Stimulated activated CD4-positive, alpha-beta T cell treated with anti-CD3 and anti-CD28 coated beads, Interleukin-2, amount 100 ng/mL, for 4 hours (primary cell): Measurements from ENCODE around the gene ZNF836.

Source experiments
- DNase-seq: peaks from one replicate; pipeline ENCODE4 v3.0.0-alpha.2; 2020; ENCODE audit warnings: low read depth

Gene ZNF836

GRCh38 chr19:52188822-52189734 is 17.7 kb upstream of the ZNF836 start:
- DNase-seq, result no peak

- DNase-seq, result no peak
Measured at GRCh38 chr19:52187407-52187806, 16.0 kb upstream of the ZNF836 start.

- no peak for DNase-seq
Measured at GRCh38 chr19:52176574-52176973, 5.2 kb upstream of the ZNF836 start.

- no peak for DNase-seq
Measured at GRCh38 chr19:52172347-52172746, 926 bp upstream of the ZNF836 start.

GRCh38 chr19:52170863-52171320 is 529 bp downstream of the ZNF836 start:
- no peak for DNase-seq

- no peak for DNase-seq
Measured at GRCh38 chr19:52170304-52170703, 1.1 kb downstream of the ZNF836 start.

- DNase-seq, result no peak
Measured at GRCh38 chr19:52155596-52156359, 15.6 kb downstream of the ZNF836 start.

- DNase-seq, result no peak
Measured at GRCh38 chr19:52148256-52148655, 23.2 kb downstream of the ZNF836 start.

- no peak for DNase-seq
Measured at GRCh38 chr19:52142001-52142595, 29.3 kb downstream of the ZNF836 start.

- no peak for DNase-seq
Measured at GRCh38 chr19:52141203-52141602, 30.2 kb downstream of the ZNF836 start.

- DNase-seq, result peak; percentile 97
Measured at GRCh38 chr19:52140032-52140710, 31.2 kb downstream of the ZNF836 start.

GRCh38 chr19:52139252-52140031 is 32.0 kb downstream of the ZNF836 start, which contains the start of gene ZNF616:
Gene ZNF616 (minus strand): TSS chr19:52139938. CDS start chr19:52130512, 9,426 bp downstream.
- peak; percentile 65 for DNase-seq

- DNase-seq, result no peak
Measured at GRCh38 chr19:52138983-52139251, 32.5 kb downstream of the ZNF836 start.

- DNase-seq, result peak; percentile 2
Measured at GRCh38 chr19:52138278-52138982, 33.0 kb downstream of the ZNF836 start.

GRCh38 chr19:52120286-52120685 is 51.1 kb downstream of the ZNF836 start:
- DNase-seq, result no peak

GRCh38 chr19:52115526-52116053 is 55.8 kb downstream of the ZNF836 start:
- DNase-seq, result no peak

GRCh38 chr19:52114691-52115090 is 56.7 kb downstream of the ZNF836 start:
- DNase-seq, result no peak

- DNase-seq, result no peak
Measured at GRCh38 chr19:52112624-52113023, 58.8 kb downstream of the ZNF836 start.

GRCh38 chr19:52110780-52111179 is 60.6 kb downstream of the ZNF836 start:
- DNase-seq, result no peak
